Activated naive CD8-positive, alpha-beta T cell (primary cell): ENCODE data around the gene PEAR1.

Experiments used
- H3K27ac Mint-ChIP-seq: one replicate; pipeline ENCODE4 v1.8.0; 2021; ENCODE audit warnings: mixed read lengths
- H3K27me3 Mint-ChIP-seq: one replicate; pipeline ENCODE4 v1.8.0; 2021; ENCODE audit warnings: mixed read lengths
- H3K36me3 Mint-ChIP-seq: one replicate; pipeline ENCODE4 v1.8.0; 2021; ENCODE audit warnings: mixed read lengths
- H3K4me1 Mint-ChIP-seq: one replicate; pipeline ENCODE4 v1.8.0; 2021; ENCODE audit warnings: low read depth, mixed read lengths
- H3K4me3 Mint-ChIP-seq: one replicate; pipeline ENCODE4 v1.8.0; 2021; ENCODE audit warnings: mild to moderate bottlenecking, mixed read lengths
- H3K9me3 Mint-ChIP-seq: one replicate; pipeline ENCODE4 v1.8.0; 2021; ENCODE audit warnings: low read depth, mixed read lengths

PEAR1 gene

GRCh38 chr1:156866249-156866909, 27.1 kb upstream of the PEAR1 start:
- Mint-ChIP-seq H3K27me3 (peaks cover 22% of the 10 kb centered on the region), H3K4me3 (peak overlapping the region; percentile 30), H3K4me1 (peaks cover 28% of the 10 kb centered on the region), H3K36me3 (no peaks in the 10 kb centered on the region), H3K9me3 (no peaks in the 10 kb centered on the region), H3K27ac (no peak overlapping the region)

GRCh38 chr1:156868341-156868740, 25.2 kb upstream of the PEAR1 start:
- no peaks in the 10 kb centered on the region for H3K9me3 Mint-ChIP-seq
- peaks cover 21% of the 10 kb centered on the region for H3K4me1 Mint-ChIP-seq
- H3K27ac Mint-ChIP-seq, result no peak overlapping the region
- peaks cover 12% of the 10 kb centered on the region for H3K27me3 Mint-ChIP-seq
- no peak overlapping the region for H3K4me3 Mint-ChIP-seq
- no peaks in the 10 kb centered on the region for H3K36me3 Mint-ChIP-seq

GRCh38 chr1:156869455-156869854, 24.1 kb upstream of the PEAR1 start:
- H3K36me3 Mint-ChIP-seq, result no peaks in the 10 kb centered on the region
- H3K9me3 Mint-ChIP-seq, result no peaks in the 10 kb centered on the region
- no peak overlapping the region for H3K27ac Mint-ChIP-seq
- no peak overlapping the region for H3K4me3 Mint-ChIP-seq
- H3K27me3 Mint-ChIP-seq, result peaks cover 2% of the 10 kb centered on the region
- peaks cover 12% of the 10 kb centered on the region for H3K4me1 Mint-ChIP-seq

GRCh38 chr1:156873659-156874058, 19.9 kb upstream of the PEAR1 start:
- Mint-ChIP-seq H3K27ac (no peak overlapping the region), H3K36me3 (no peaks in the 10 kb centered on the region), H3K27me3 (no peaks in the 10 kb centered on the region), H3K4me3 (no peak overlapping the region), H3K4me1 (no peaks in the 10 kb centered on the region), H3K9me3 (no peaks in the 10 kb centered on the region)

- Mint-ChIP-seq H3K36me3 (no peaks in the 10 kb centered on the region), H3K27me3 (no peaks in the 10 kb centered on the region), H3K4me3 (no peak overlapping the region), H3K27ac (no peak overlapping the region), H3K9me3 (no peaks in the 10 kb centered on the region), H3K4me1 (no peaks in the 10 kb centered on the region)
These were observed 19.4 kb upstream of the PEAR1 start for GRCh38 chr1:156874142-156874541.

- H3K9me3 Mint-ChIP-seq, result no peaks in the 10 kb centered on the region
- H3K4me1 Mint-ChIP-seq, result no peaks in the 10 kb centered on the region
- no peaks in the 10 kb centered on the region for H3K36me3 Mint-ChIP-seq
- H3K27ac Mint-ChIP-seq, result no peak overlapping the region
- no peak overlapping the region for H3K4me3 Mint-ChIP-seq
- H3K27me3 Mint-ChIP-seq, result no peaks in the 10 kb centered on the region
These were observed 18.8 kb upstream of the PEAR1 start for GRCh38 chr1:156874572-156875340.

- Mint-ChIP-seq H3K4me1 (no peaks in the 10 kb centered on the region), H3K27ac (no peak overlapping the region), H3K4me3 (no peak overlapping the region), H3K27me3 (no peaks in the 10 kb centered on the region), H3K9me3 (no peaks in the 10 kb centered on the region), H3K36me3 (no peaks in the 10 kb centered on the region)
These were observed 18.2 kb upstream of the PEAR1 start for GRCh38 chr1:156875341-156875615.

- Mint-ChIP-seq H3K9me3 (no peaks in the 10 kb centered on the region), H3K4me1 (no peaks in the 10 kb centered on the region), H3K4me3 (no peak overlapping the region), H3K27me3 (peaks cover 2% of the 10 kb centered on the region), H3K36me3 (no peaks in the 10 kb centered on the region), H3K27ac (no peak overlapping the region)
These were observed 17.2 kb upstream of the PEAR1 start for GRCh38 chr1:156876281-156876680.

- H3K4me3 Mint-ChIP-seq, result no peak overlapping the region
- no peaks in the 10 kb centered on the region for H3K4me1 Mint-ChIP-seq
- H3K27ac Mint-ChIP-seq, result no peak overlapping the region
- no peaks in the 10 kb centered on the region for H3K36me3 Mint-ChIP-seq
- H3K9me3 Mint-ChIP-seq, result no peaks in the 10 kb centered on the region
- H3K27me3 Mint-ChIP-seq, result peaks cover 2% of the 10 kb centered on the region
These were observed 15.9 kb upstream of the PEAR1 start for GRCh38 chr1:156877433-156878170.

GRCh38 chr1:156879876-156880275, 13.6 kb upstream of the PEAR1 start:
- Mint-ChIP-seq H3K36me3 (no peaks in the 10 kb centered on the region), H3K27ac (no peak overlapping the region), H3K27me3 (peaks cover 2% of the 10 kb centered on the region), H3K9me3 (no peaks in the 10 kb centered on the region), H3K4me3 (no peak overlapping the region), H3K4me1 (no peaks in the 10 kb centered on the region)

- H3K27ac Mint-ChIP-seq, result no peak overlapping the region
- peaks cover 2% of the 10 kb centered on the region for H3K27me3 Mint-ChIP-seq
- no peaks in the 10 kb centered on the region for H3K9me3 Mint-ChIP-seq
- H3K36me3 Mint-ChIP-seq, result no peaks in the 10 kb centered on the region
- H3K4me3 Mint-ChIP-seq, result no peak overlapping the region
- H3K4me1 Mint-ChIP-seq, result no peaks in the 10 kb centered on the region
These were observed 13.0 kb upstream of the PEAR1 start for GRCh38 chr1:156880473-156880872.

GRCh38 chr1:156881101-156881500, 12.4 kb upstream of the PEAR1 start:
- Mint-ChIP-seq H3K27me3 (peaks cover 2% of the 10 kb centered on the region), H3K36me3 (no peaks in the 10 kb centered on the region), H3K4me3 (no peak overlapping the region), H3K27ac (no peak overlapping the region), H3K4me1 (no peaks in the 10 kb centered on the region), H3K9me3 (no peaks in the 10 kb centered on the region)

GRCh38 chr1:156881663-156882062, 11.9 kb upstream of the PEAR1 start:
- Mint-ChIP-seq H3K27me3 (peaks cover 5% of the 10 kb centered on the region), H3K4me1 (no peaks in the 10 kb centered on the region), H3K4me3 (no peak overlapping the region), H3K36me3 (no peaks in the 10 kb centered on the region), H3K27ac (no peak overlapping the region), H3K9me3 (no peaks in the 10 kb centered on the region)

GRCh38 chr1:156882543-156882942, 11.0 kb upstream of the PEAR1 start:
- Mint-ChIP-seq H3K27me3 (peaks cover 5% of the 10 kb centered on the region), H3K4me3 (no peak overlapping the region), H3K27ac (no peak overlapping the region), H3K36me3 (no peaks in the 10 kb centered on the region), H3K4me1 (no peaks in the 10 kb centered on the region), H3K9me3 (no peaks in the 10 kb centered on the region)

GRCh38 chr1:156883919-156884318, 9.6 kb upstream of the PEAR1 start:
- Mint-ChIP-seq H3K9me3 (no peaks in the 10 kb centered on the region), H3K4me3 (no peak overlapping the region), H3K4me1 (no peaks in the 10 kb centered on the region), H3K36me3 (no peaks in the 10 kb centered on the region), H3K27ac (no peak overlapping the region), H3K27me3 (peaks cover 9% of the 10 kb centered on the region)
